Endodermal cell (in vitro differentiated cells): ENCODE results near the gene OR2L2. TPM values are rescaled to one million over a fixed set of nuclear protein-coding genes. Genes with fewer than 3 reads are reported as not detected.
A peak's percentile ranks its signal among the peaks of the same experiment; 100 is the strongest.

ENCODE experiments used
- DNase-seq: peaks from one replicate; pipeline ENCODE4 v3.0.0-alpha.2; 2017
- H3K27ac ChIP-seq: 2 replicates; pipeline ENCODE4 v1.5.1; 2013; ENCODE audit warnings: mild to moderate bottlenecking, low read depth, low read length, moderate library complexity
- H3K27me3 ChIP-seq: 2 replicates; pipeline ENCODE4 v1.6.1; 2013; ENCODE audit warnings: mild to moderate bottlenecking, low read length, moderate library complexity; ENCODE audit not compliant: insufficient read depth, control insufficient read depth, poor library complexity, severe bottlenecking
- H3K36me3 ChIP-seq: 2 replicates; pipeline ENCODE4 v1.7.0; 2013; ENCODE audit warnings: mild to moderate bottlenecking, low read length, moderate library complexity; ENCODE audit not compliant: control insufficient read depth, insufficient read depth
- H3K4me1 ChIP-seq: one replicate; pipeline ENCODE4 v1.7.0; 2013; ENCODE audit warnings: low read length; ENCODE audit not compliant: control insufficient read depth, insufficient read depth
- H3K4me3 ChIP-seq: 2 replicates; pipeline ENCODE4 v1.5.1; 2013; ENCODE audit warnings: mild to moderate bottlenecking, low read length, moderate library complexity
- H3K9ac ChIP-seq: 2 replicates; pipeline ENCODE4 v1.6.1; 2013; ENCODE audit warnings: mild to moderate bottlenecking, low read length, moderate library complexity; ENCODE audit not compliant: poor library complexity, severe bottlenecking; ENCODE audit errors: extremely low read depth
- H3K9me3 ChIP-seq: 2 replicates; pipeline ENCODE4 v1.6.1; 2013; ENCODE audit warnings: mild to moderate bottlenecking, low read length, moderate library complexity; ENCODE audit not compliant: control insufficient read depth
- H3K27ac Mint-ChIP-seq: 2 replicates; pipeline ENCODE4 v1.8.0; 2020; ENCODE audit warnings: mixed read lengths
- H3K27me3 Mint-ChIP-seq: 2 replicates; pipeline ENCODE4 v1.8.0; 2021; ENCODE audit warnings: mild to moderate bottlenecking, mixed read lengths; ENCODE audit not compliant: insufficient read depth
- H3K36me3 Mint-ChIP-seq: 2 replicates; pipeline ENCODE4 v1.8.0; 2020; ENCODE audit warnings: low read depth, mixed read lengths
- H3K4me1 Mint-ChIP-seq: 2 replicates; pipeline ENCODE4 v1.8.0; 2020; ENCODE audit warnings: mixed read lengths
- H3K4me3 Mint-ChIP-seq: 2 replicates; pipeline ENCODE4 v1.8.0; 2020; ENCODE audit warnings: mild to moderate bottlenecking, moderate library complexity, mixed read lengths
- H3K9me3 Mint-ChIP-seq: 2 replicates; pipeline ENCODE4 v1.8.0; 2020; ENCODE audit warnings: mild to moderate bottlenecking, mixed read lengths
- WGBS, 2 experiments: methylation state at CpG; one replicate each; pipeline versions ENCODE4 v1.1.5 to v1.1.7; 2013; ENCODE audit warnings: missing lambda C conversion rate in 2 of 2, mixed read lengths in 1 of 2; ENCODE audit not compliant: insufficient coverage in 1 of 2, insufficient read length in 1 of 2; 5-methylcytosine and 5-hydroxymethylcytosine counted together
- total RNA-seq, 2 donors: library from RNA; stranded (reverse); fragmentation: NEBNext Ultra II Directional in 1 of 2; extraction: Animal tissue kit (Norgen Biotek cat#: 25700) in 1 of 2; gene quantifications; 2 replicates in 1 of 2; 3 replicates in 1 of 2; pipeline ENCODE4 v1.2.1, GENCODE V29; 2021
- TF ChIP-seq, protein P1 (sequence below): fragments of 200-600 bp; sonication (generic); conservative IDR thresholded peaks from 2 replicates; pipeline ENCODE4 v1.5.0; 2021; ENCODE audit warnings: antibody characterized with exemption, mild to moderate bottlenecking

Gene OR2L2
- total RNA-seq, 2 donors from 2014 or later: 0.07 to 0.13 TPM

DNA sequence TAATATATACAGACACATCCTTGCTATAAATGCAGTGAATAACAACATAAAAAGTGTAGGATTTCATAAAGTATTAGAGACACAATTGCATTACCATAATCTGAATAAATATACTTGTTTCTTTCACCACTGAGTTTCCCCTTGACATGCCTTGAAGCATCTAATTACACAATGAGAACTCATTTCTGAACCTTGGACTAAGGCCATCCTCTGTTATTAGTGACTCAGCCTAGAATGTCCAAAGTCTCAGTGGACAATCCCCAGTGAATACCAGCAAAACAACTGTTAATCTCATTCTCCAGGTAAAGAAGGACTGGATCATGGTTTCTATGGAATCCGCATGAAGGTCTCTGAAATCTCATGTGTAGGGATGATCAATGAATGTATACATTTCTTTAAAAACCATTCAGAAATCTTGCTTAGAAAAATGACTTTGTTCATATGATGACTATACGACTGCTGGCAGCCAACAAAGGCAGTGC, 16.6 kb upstream of the OR2L2 start, which contains the start of gene OR2L5:
OR2L5 (plus strand) TSS at position 432 of the 482 bp plus-strand sequence. CDS start 8,288 bp downstream, outside the sequence.
- Mint-ChIP-seq H3K4me3 (no peak within 1 kb of the TSS), H3K4me1 (no peaks in the 10 kb centered on the region), H3K27me3 (no peaks in the 10 kb centered on the region), H3K36me3 (no peaks in the 10 kb centered on the region), H3K9me3 (peaks cover 83% of the 10 kb centered on the region), H3K27ac (no peak within 1 kb of the TSS)
- Histone ChIP-seq H3K4me1 (no peaks in the 10 kb centered on the region), H3K4me3 (no peak within 1 kb of the TSS), H3K27me3 (no peaks in the 10 kb centered on the region), H3K9me3 (peaks cover 73% of the 10 kb centered on the region), H3K36me3 (no peaks in the 10 kb centered on the region), H3K9ac (no peak within 1 kb of the TSS), H3K27ac (no peak within 1 kb of the TSS)
- 83 to 90% methylated on average over 1 to 2 of the region's 2 CpGs for WGBS, 2 experiments
- TF ChIP-seq, protein P1, sequence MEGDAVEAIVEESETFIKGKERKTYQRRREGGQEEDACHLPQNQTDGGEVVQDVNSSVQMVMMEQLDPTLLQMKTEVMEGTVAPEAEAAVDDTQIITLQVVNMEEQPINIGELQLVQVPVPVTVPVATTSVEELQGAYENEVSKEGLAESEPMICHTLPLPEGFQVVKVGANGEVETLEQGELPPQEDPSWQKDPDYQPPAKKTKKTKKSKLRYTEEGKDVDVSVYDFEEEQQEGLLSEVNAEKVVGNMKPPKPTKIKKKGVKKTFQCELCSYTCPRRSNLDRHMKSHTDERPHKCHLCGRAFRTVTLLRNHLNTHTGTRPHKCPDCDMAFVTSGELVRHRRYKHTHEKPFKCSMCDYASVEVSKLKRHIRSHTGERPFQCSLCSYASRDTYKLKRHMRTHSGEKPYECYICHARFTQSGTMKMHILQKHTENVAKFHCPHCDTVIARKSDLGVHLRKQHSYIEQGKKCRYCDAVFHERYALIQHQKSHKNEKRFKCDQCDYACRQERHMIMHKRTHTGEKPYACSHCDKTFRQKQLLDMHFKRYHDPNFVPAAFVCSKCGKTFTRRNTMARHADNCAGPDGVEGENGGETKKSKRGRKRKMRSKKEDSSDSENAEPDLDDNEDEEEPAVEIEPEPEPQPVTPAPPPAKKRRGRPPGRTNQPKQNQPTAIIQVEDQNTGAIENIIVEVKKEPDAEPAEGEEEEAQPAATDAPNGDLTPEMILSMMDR: no peak
- no peak for DNase-seq

DNA sequence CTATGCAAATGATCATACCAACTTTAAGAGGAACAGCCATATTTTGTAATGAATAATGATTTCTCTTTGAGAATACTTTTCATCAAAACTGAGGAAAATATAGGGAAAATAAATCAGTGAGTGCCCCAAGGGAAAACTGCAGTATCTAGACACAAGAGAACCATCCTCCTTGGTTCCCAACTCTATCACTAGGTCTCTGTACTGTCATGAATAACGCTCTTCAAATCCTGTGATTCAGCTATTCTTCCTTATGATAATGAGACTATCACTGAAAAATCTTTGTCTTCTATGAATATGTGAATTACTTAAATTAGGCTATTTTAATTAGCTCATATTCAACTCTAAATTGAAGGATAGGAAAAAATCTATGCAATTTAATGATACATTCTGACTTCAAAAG, 14.1 kb upstream of the OR2L2 start:
- no peak overlapping the region for H3K27ac Mint-ChIP-seq
- no peaks in the 10 kb centered on the region for H3K36me3 ChIP-seq
- peaks cover 73% of the 10 kb centered on the region for H3K9me3 ChIP-seq
- no peaks in the 10 kb centered on the region for H3K36me3 Mint-ChIP-seq
- H3K9me3 Mint-ChIP-seq: peaks cover 75% of the 10 kb centered on the region
- no peak overlapping the region for H3K4me3 ChIP-seq
- H3K4me1 ChIP-seq: no peaks in the 10 kb centered on the region
- no peak overlapping the region for H3K4me3 Mint-ChIP-seq
- H3K27ac ChIP-seq: no peak overlapping the region
- no peaks in the 10 kb centered on the region for H3K4me1 Mint-ChIP-seq
- H3K27me3 ChIP-seq: no peaks in the 10 kb centered on the region
- no peak overlapping the region for H3K9ac ChIP-seq
- H3K27me3 Mint-ChIP-seq: no peaks in the 10 kb centered on the region
- WGBS, 2 experiments: 67% methylated on average over 1 of the region's 1 CpG; no CpG with 5 or more reads in 1 of the 2 experiments
- no peak for DNase-seq
- TF ChIP-seq, protein P1: no peak

DNA sequence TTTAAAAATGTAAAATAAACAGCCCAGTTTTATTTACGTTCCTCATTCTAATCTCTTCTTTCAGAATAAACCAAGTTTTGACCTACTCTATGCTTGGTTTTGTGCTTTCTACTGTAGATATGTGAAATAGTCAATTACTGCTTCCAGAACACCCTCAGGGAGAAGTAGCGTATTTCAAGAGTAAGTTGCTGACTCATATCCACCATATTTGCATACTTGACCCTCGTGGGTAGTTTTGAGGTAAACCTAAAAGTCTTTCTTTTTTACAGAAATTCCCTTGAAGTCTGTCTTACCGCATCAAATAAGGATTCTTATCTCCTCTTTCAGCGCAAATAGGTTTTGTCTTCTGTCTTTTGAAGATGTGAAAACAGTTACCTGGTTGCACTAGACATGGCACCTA, 15.3 kb downstream of the OR2L2 start:
- Histone ChIP-seq H3K9ac (no peak overlapping the region), H3K9me3 (peaks cover 62% of the 10 kb centered on the region), H3K27ac (no peak overlapping the region), H3K36me3 (no peaks in the 10 kb centered on the region), H3K4me1 (no peaks in the 10 kb centered on the region), H3K4me3 (peak overlapping the region; percentile 62), H3K27me3 (no peaks in the 10 kb centered on the region)
- Mint-ChIP-seq H3K36me3 (no peaks in the 10 kb centered on the region), H3K9me3 (peaks cover 74% of the 10 kb centered on the region), H3K27ac (no peak overlapping the region), H3K4me1 (no peaks in the 10 kb centered on the region), H3K4me3 (no peak overlapping the region), H3K27me3 (no peaks in the 10 kb centered on the region)
- no peak for DNase-seq
- 22 to 72% methylated on average over 1 to 5 of the region's 5 CpGs for WGBS, 2 experiments
- TF ChIP-seq, protein P1: no peak
